Measurements from ENCODE around the gene CAVIN3. TPM values are rescaled to one million over a fixed set of nuclear protein-coding genes. Genes with fewer than 3 reads are reported as not detected.

Gene CAVIN3
- total and polyA plus RNA-seq, 2 of the 8 experiments (the other 6 are each of a cell fraction or from before 2014, with no cell fraction given): 17.7 to 26.4 TPM

DNA sequence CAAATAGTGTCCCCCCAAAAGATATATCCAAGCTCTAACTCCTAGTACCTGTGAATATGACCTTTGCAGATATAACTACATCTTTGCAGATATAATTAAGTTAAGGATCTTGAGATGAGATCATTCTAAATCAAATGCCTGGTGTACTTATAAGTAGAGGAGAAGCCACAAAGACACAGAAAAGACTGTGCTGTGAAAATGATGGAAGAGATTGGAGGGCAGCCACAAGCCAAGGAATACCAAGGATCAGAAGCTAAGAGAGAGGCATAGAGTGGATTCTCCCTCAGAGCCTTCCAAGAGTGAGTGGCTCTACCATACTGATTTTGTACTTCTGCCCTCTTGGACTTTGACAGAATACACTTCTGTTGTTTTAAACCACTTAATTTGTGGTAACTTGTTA, 7.5 kb upstream of the CAVIN3 start (continued):
- TF ChIP-seq BRCA1 (IDR thresholded peaks at IDR 0.05; ENCODE audit: low read depth, low read length): no peak
- TF ChIP-seq RNF2 (IDR thresholded peaks at IDR 0.05; ENCODE audit: borderline replicate concordance, low read depth, low read length, missing control alignments, poor library complexity, severe bottlenecking): no peak
- TF ChIP-seq MAFK (IDR thresholded peaks at IDR 0.05; ENCODE audit: low read depth, low read length): no peak
- TF ChIP-seq SP1 (IDR thresholded peaks at IDR 0.05; ENCODE audit: low read depth, low read length): no peak

Data from H1 (cell line).